ENCODE results near the gene PPP6R2.

DNA sequence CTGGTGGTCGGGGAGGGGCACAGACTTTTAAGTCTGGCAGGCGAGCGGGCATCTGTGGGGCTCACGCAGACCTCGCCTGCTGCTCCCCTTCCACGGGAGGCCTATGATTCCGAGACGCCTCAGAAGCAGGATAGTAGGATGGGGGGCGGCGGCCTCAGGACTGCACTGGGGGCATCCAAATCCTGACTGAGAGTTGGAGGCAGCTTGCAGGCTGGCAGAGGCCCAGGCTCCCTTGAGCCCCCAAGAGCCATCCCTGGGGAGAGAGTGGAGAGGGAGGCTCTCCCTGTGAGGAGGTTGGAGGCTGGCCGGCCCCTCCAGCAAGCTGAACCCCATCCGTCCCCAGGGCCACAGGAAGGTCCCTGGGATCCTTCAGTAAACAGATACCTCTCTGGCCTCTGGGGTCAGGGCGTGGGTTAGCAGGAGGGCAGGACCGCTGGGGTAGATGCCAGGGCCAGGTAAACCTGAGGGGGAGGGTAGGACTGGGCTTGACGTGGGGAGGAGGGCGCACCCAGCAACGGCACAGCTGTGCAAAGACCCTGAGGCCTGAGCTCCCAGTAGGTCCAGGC is 98.4 kb downstream of the PPP6R2 start:
- no peak for TF ChIP-seq EZH2 (IDR thresholded peaks at IDR 0.05; ENCODE audit: borderline replicate concordance, insufficient read depth, low read length, poor library complexity, severe bottlenecking)
- TF ChIP-seq, protein P1, sequence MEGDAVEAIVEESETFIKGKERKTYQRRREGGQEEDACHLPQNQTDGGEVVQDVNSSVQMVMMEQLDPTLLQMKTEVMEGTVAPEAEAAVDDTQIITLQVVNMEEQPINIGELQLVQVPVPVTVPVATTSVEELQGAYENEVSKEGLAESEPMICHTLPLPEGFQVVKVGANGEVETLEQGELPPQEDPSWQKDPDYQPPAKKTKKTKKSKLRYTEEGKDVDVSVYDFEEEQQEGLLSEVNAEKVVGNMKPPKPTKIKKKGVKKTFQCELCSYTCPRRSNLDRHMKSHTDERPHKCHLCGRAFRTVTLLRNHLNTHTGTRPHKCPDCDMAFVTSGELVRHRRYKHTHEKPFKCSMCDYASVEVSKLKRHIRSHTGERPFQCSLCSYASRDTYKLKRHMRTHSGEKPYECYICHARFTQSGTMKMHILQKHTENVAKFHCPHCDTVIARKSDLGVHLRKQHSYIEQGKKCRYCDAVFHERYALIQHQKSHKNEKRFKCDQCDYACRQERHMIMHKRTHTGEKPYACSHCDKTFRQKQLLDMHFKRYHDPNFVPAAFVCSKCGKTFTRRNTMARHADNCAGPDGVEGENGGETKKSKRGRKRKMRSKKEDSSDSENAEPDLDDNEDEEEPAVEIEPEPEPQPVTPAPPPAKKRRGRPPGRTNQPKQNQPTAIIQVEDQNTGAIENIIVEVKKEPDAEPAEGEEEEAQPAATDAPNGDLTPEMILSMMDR (IDR thresholded peaks at IDR 0.05; ENCODE audit: poor library complexity, severe bottlenecking) = no peak
- no peak for TF ChIP-seq TAF1 (IDR thresholded peaks at IDR 0.05; ENCODE audit: low read depth)
- TF ChIP-seq, protein P2, sequence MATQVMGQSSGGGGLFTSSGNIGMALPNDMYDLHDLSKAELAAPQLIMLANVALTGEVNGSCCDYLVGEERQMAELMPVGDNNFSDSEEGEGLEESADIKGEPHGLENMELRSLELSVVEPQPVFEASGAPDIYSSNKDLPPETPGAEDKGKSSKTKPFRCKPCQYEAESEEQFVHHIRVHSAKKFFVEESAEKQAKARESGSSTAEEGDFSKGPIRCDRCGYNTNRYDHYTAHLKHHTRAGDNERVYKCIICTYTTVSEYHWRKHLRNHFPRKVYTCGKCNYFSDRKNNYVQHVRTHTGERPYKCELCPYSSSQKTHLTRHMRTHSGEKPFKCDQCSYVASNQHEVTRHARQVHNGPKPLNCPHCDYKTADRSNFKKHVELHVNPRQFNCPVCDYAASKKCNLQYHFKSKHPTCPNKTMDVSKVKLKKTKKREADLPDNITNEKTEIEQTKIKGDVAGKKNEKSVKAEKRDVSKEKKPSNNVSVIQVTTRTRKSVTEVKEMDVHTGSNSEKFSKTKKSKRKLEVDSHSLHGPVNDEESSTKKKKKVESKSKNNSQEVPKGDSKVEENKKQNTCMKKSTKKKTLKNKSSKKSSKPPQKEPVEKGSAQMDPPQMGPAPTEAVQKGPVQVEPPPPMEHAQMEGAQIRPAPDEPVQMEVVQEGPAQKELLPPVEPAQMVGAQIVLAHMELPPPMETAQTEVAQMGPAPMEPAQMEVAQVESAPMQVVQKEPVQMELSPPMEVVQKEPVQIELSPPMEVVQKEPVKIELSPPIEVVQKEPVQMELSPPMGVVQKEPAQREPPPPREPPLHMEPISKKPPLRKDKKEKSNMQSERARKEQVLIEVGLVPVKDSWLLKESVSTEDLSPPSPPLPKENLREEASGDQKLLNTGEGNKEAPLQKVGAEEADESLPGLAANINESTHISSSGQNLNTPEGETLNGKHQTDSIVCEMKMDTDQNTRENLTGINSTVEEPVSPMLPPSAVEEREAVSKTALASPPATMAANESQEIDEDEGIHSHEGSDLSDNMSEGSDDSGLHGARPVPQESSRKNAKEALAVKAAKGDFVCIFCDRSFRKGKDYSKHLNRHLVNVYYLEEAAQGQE (IDR thresholded peaks at IDR 0.05; ENCODE audit: borderline replicate concordance) = no peak
- TF ChIP-seq RAD21 (conservative IDR thresholded peaks at IDR 0.05) = no peak

Measured in neural cell (in vitro differentiated cells).